ENCODE data around the gene COL9A3. TPM values are rescaled to one million over a fixed set of nuclear protein-coding genes. Genes with fewer than 3 reads are reported as not detected.

The COL9A3 gene
- total RNA-seq, 1 experiment from 2014 or later, result 150 TPM

DNA sequence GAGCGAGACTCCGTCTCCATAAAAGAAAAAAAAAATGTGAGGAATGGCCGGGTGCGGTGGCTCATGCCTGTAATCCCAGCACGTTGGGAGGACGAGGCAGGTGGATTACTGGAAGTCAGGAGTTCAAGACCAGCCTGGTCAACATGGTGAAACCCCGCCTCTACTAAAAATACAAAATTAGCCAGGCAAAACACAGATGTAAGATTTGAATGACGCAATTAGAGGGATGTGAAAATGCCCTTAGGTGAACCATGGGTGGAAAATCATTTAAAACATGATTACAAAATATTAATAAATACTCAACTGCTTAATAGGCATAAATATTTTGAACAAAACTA lies 20.9 kb downstream of the COL9A3 start:
- H2BK20ac ChIP-seq (ENCODE audit: low read depth, low read length, poor library complexity, severe bottlenecking), result no peak overlapping the region
- no peaks in the 10 kb centered on the region; the same call in 1 of the 2 replicates for H3K4me1 ChIP-seq (ENCODE audit: insufficient read depth, low read length)
- H2BK120ac ChIP-seq (ENCODE audit: low read depth, low read length, poor library complexity, severe bottlenecking), result no peak overlapping the region
- no peak overlapping the region for H3K18ac ChIP-seq (ENCODE audit: insufficient read length, low read depth, low read length)
- no peak overlapping the region for H3K4me2 ChIP-seq (ENCODE audit: insufficient read depth, insufficient read length, low read length)
- H3K4me3 Mint-ChIP-seq, result no peak overlapping the region
- no peaks in the 10 kb centered on the region for H4K20me1 ChIP-seq (ENCODE audit: control insufficient read depth, insufficient read depth, insufficient read length)
- H3K27me3 ChIP-seq (ENCODE audit: insufficient read depth, low read length), result no peaks in the 10 kb centered on the region
- H3K9me3 ChIP-seq (ENCODE audit: control insufficient read depth, low read depth, low read length), result no peaks in the 10 kb centered on the region
- no peak overlapping the region for H2BK5ac ChIP-seq (ENCODE audit: insufficient read length, low read length)
- no peak overlapping the region for H4K8ac ChIP-seq (replicated peaks; ENCODE audit: insufficient read length, low read depth, low read length)
- no peaks in the 10 kb centered on the region for H3K79me2 ChIP-seq (ENCODE audit: insufficient read depth, low read length)
- no peak overlapping the region for H3T11ph ChIP-seq (ENCODE audit: low read length)
- WGBS (ENCODE audit: extremely low coverage, insufficient read length, low lambda C conversion rate), result no CpG with 5 or more reads among the region's 8 CpGs
- peaks cover 2 to 64% (median 57%) of the 10 kb centered on the region in 3 experiments; a peak in 5 of 7 replicates for H3K36me3 Mint-ChIP-seq (ENCODE audit: insufficient read depth in 1 of 3, low read depth in 3 of 3)
- no peak overlapping the region for H2BK15ac ChIP-seq (ENCODE audit: low read depth, low read length)
- no peak overlapping the region for H3K23ac ChIP-seq (ENCODE audit: insufficient read length, low read depth, low read length)
- H4K5ac ChIP-seq (ENCODE audit: insufficient read length, low read depth, low read length), result no peak overlapping the region
- no peak overlapping the region for H3K14ac ChIP-seq (ENCODE audit: insufficient read depth, low read length)
- H2AFZ ChIP-seq (ENCODE audit: low read length), result no peak overlapping the region
- DNase-seq, result no peak
- H3K27ac ChIP-seq (ENCODE audit: insufficient read length, low read depth, low read length), result no peak overlapping the region
- no peak overlapping the region for H2AK5ac ChIP-seq (ENCODE audit: insufficient read length, low read length)
- H3K23me2 ChIP-seq (ENCODE audit: insufficient read length, low read depth, low read length, poor library complexity, severe bottlenecking), result no peaks in the 10 kb centered on the region
- no peak overlapping the region for H2BK12ac ChIP-seq (ENCODE audit: insufficient read length, low read depth, low read length)
- TF ChIP-seq, protein P1, sequence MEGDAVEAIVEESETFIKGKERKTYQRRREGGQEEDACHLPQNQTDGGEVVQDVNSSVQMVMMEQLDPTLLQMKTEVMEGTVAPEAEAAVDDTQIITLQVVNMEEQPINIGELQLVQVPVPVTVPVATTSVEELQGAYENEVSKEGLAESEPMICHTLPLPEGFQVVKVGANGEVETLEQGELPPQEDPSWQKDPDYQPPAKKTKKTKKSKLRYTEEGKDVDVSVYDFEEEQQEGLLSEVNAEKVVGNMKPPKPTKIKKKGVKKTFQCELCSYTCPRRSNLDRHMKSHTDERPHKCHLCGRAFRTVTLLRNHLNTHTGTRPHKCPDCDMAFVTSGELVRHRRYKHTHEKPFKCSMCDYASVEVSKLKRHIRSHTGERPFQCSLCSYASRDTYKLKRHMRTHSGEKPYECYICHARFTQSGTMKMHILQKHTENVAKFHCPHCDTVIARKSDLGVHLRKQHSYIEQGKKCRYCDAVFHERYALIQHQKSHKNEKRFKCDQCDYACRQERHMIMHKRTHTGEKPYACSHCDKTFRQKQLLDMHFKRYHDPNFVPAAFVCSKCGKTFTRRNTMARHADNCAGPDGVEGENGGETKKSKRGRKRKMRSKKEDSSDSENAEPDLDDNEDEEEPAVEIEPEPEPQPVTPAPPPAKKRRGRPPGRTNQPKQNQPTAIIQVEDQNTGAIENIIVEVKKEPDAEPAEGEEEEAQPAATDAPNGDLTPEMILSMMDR (conservative IDR thresholded peaks at IDR 0.05), result no peak
- no peak overlapping the region for H3K56ac ChIP-seq (ENCODE audit: insufficient read length, low read depth, low read length)
- H3K4ac ChIP-seq (ENCODE audit: low read depth, low read length), result no peak overlapping the region
- no peaks in the 10 kb centered on the region for H3K79me1 ChIP-seq (ENCODE audit: insufficient read depth, low read depth, low read length, poor library complexity, severe bottlenecking)
- H3K4me1 Mint-ChIP-seq, result peaks cover 4 to 18% of the 10 kb centered on the region in 2 experiments
- no peaks in the 10 kb centered on the region for H3K27me3 Mint-ChIP-seq (ENCODE audit: low read depth)
- H4K91ac ChIP-seq (ENCODE audit: insufficient read length, low read depth, low read length), result no peak overlapping the region
- H3K9me3 Mint-ChIP-seq, result 0 out of 5 replicates have a peak, but pooled peaks cover 0 to 3% of the 10 kb centered on the region in 2 experiments
- no peak overlapping the region for H3K9ac ChIP-seq (ENCODE audit: extremely low read depth, insufficient read length, low read length)
- no peak overlapping the region for H3K27ac Mint-ChIP-seq

Data from H9 (cell line).